ENCODE data around the gene LIN9.

LIN9 gene

GRCh38 chr1:226325178-226325577 lies 16.2 kb upstream of the LIN9 start:
- Histone ChIP-seq H3K27ac (no peak overlapping the region), H3K4me2 (no peak overlapping the region), H3K4me1 (ENCODE audit: low read depth, poor library complexity, severe bottlenecking) (peaks cover 2% of the 10 kb centered on the region), H3K4me3 (IDR thresholded peaks at IDR 0.05; ENCODE audit: insufficient read depth, low read depth, low read length) (no peak overlapping the region), H2AFZ (ENCODE audit: low read depth) (no peak overlapping the region), H3K79me2 (ENCODE audit: insufficient read depth, low read depth) (no peaks in the 10 kb centered on the region), H3K36me3 (ENCODE audit: insufficient read depth) (no peaks in the 10 kb centered on the region), H3K27me3 (ENCODE audit: insufficient read depth, low read depth) (no peaks in the 10 kb centered on the region), H4K20me1 (ENCODE audit: insufficient read depth) (no peaks in the 10 kb centered on the region), H3K9ac (no peak overlapping the region)
- TF ChIP-seq, protein P1, sequence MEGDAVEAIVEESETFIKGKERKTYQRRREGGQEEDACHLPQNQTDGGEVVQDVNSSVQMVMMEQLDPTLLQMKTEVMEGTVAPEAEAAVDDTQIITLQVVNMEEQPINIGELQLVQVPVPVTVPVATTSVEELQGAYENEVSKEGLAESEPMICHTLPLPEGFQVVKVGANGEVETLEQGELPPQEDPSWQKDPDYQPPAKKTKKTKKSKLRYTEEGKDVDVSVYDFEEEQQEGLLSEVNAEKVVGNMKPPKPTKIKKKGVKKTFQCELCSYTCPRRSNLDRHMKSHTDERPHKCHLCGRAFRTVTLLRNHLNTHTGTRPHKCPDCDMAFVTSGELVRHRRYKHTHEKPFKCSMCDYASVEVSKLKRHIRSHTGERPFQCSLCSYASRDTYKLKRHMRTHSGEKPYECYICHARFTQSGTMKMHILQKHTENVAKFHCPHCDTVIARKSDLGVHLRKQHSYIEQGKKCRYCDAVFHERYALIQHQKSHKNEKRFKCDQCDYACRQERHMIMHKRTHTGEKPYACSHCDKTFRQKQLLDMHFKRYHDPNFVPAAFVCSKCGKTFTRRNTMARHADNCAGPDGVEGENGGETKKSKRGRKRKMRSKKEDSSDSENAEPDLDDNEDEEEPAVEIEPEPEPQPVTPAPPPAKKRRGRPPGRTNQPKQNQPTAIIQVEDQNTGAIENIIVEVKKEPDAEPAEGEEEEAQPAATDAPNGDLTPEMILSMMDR (conservative IDR thresholded peaks at IDR 0.05; ENCODE audit: low read depth, low read length): no peak

GRCh38 chr1:226324479-226324878 lies 15.5 kb upstream of the LIN9 start:
- no peaks in the 10 kb centered on the region for H4K20me1 ChIP-seq (ENCODE audit: insufficient read depth)
- H3K4me2 ChIP-seq: no peak overlapping the region
- no peaks in the 10 kb centered on the region for H3K27me3 ChIP-seq (ENCODE audit: insufficient read depth, low read depth)
- H3K27ac ChIP-seq: no peak overlapping the region
- no peak overlapping the region for H3K4me3 ChIP-seq (IDR thresholded peaks at IDR 0.05; ENCODE audit: insufficient read depth, low read depth, low read length)
- no peaks in the 10 kb centered on the region for H3K4me1 ChIP-seq (ENCODE audit: low read depth, poor library complexity, severe bottlenecking)
- H3K9ac ChIP-seq: no peak overlapping the region
- H2AFZ ChIP-seq (ENCODE audit: low read depth): no peak overlapping the region
- H3K79me2 ChIP-seq (ENCODE audit: insufficient read depth, low read depth): no peaks in the 10 kb centered on the region
- no peaks in the 10 kb centered on the region for H3K36me3 ChIP-seq (ENCODE audit: insufficient read depth)
- TF ChIP-seq, protein P1 (conservative IDR thresholded peaks at IDR 0.05; ENCODE audit: low read depth, low read length): no peak

- Histone ChIP-seq H3K79me2 (ENCODE audit: insufficient read depth, low read depth) (no peaks in the 10 kb centered on the region), H2AFZ (ENCODE audit: low read depth) (no peak overlapping the region), H3K27me3 (ENCODE audit: insufficient read depth, low read depth) (no peaks in the 10 kb centered on the region), H3K27ac (no peak overlapping the region), H3K4me1 (ENCODE audit: low read depth, poor library complexity, severe bottlenecking) (no peaks in the 10 kb centered on the region), H3K4me2 (no peak overlapping the region), H3K9ac (no peak overlapping the region), H3K4me3 (IDR thresholded peaks at IDR 0.05; ENCODE audit: insufficient read depth, low read depth, low read length) (no peak overlapping the region), H3K36me3 (ENCODE audit: insufficient read depth) (no peaks in the 10 kb centered on the region), H4K20me1 (ENCODE audit: insufficient read depth) (no peaks in the 10 kb centered on the region)
- TF ChIP-seq, protein P1 (conservative IDR thresholded peaks at IDR 0.05; ENCODE audit: low read depth, low read length): no peak
These were observed 14.0 kb upstream of the LIN9 start for GRCh38 chr1:226322986-226323385.

- Histone ChIP-seq H4K20me1 (ENCODE audit: insufficient read depth) (no peaks in the 10 kb centered on the region), H3K4me3 (IDR thresholded peaks at IDR 0.05; ENCODE audit: insufficient read depth, low read depth, low read length) (no peak overlapping the region), H3K9ac (no peak overlapping the region), H3K36me3 (ENCODE audit: insufficient read depth) (no peaks in the 10 kb centered on the region), H3K27ac (no peak overlapping the region), H3K79me2 (ENCODE audit: insufficient read depth, low read depth) (no peaks in the 10 kb centered on the region), H2AFZ (ENCODE audit: low read depth) (no peak overlapping the region), H3K4me2 (no peak overlapping the region), H3K27me3 (ENCODE audit: insufficient read depth, low read depth) (no peaks in the 10 kb centered on the region), H3K4me1 (ENCODE audit: low read depth, poor library complexity, severe bottlenecking) (no peaks in the 10 kb centered on the region)
- TF ChIP-seq, protein P1 (conservative IDR thresholded peaks at IDR 0.05; ENCODE audit: low read depth, low read length): no peak
These were observed 12.0 kb upstream of the LIN9 start for GRCh38 chr1:226320930-226321329.
